Epithelial cell of umbilical artery (primary cell): ENCODE measurements around the gene FIP1L1. TPM values are rescaled to one million over a fixed set of nuclear protein-coding genes. Genes with fewer than 3 reads are reported as not detected.

Source experiments
- total RNA-seq: library from RNA; depleted of rRNA; stranded (reverse); fragments of >200 nt; gene quantifications from 2 replicates; pipeline ENCODE4 v1.2.3, GENCODE V29; 2014

FIP1L1 gene
- 40.6 and 59.6 TPM in 2 replicates for total RNA-seq

GRCh38 chr4:53377319-53378170, at the start of gene FIP1L1:
Gene FIP1L1 (plus strand): TSS chr4:53377641. CDS start chr4:53377839, 198 bp downstream.

DNA sequence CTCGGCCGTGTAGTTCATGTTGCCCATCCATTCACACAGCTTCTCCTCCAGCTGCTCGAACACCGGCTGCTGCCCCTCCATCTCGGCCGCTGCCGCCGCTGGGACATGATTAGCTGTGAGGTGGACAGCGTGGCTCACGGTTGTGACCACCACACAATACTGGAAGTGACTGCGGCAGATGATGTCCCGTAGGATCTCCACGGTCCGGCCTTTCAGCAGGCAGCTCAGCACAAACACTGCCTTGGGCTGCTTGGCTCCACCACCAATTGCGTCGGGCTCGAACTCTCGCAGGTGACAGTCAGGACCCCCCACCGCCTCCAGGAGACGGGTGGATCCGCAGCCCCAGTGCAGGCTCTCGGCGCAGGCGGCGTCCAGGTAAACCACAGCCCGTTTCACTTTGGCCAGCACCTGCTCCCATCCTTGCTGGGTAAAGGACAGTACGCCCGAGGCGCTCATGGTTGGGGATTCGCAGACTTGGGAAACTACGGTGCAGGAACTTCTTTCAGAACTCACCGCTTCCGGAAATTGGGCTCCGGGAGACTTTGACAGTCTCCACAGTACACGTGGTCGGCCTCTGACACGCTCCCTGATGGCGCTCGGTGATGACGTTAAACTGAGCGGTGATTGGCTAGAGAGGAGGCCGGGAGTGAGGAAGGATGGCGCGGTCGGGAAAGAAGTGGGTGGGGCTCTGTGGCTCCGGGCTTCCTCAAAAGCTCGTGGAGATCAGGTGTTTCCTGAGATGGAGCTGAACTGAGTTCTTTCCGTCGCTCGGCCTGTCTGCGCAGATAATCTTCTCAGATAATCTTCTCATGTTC, 11.7 kb upstream of the FIP1L1 start, which contains the start of gene SCFD2:
SCFD2 (minus strand) TSS at position 576 of the 815 bp plus-strand sequence.

Other genes with a start within 250 kb of the FIP1L1 start
- 15.9 and 20.8 TPM in 2 replicates for gene SCFD2, start 11.6 kb upstream of the FIP1L1 start, total RNA-seq
- 3.2 and 3.9 TPM in 2 replicates for gene LNX1, start 213.8 kb downstream of the FIP1L1 start, total RNA-seq